Tongue (tissue), 2 donors: ENCODE data around the gene INPP5A. TPM values are rescaled to one million over a fixed set of nuclear protein-coding genes. Genes with fewer than 3 reads are reported as not detected.

ENCODE experiments used
- DNase-seq: peaks from one replicate; pipeline ENCODE4 v3.0.0-alpha.2; 2015
- total RNA-seq: library from RNA; depleted of rRNA; stranded (reverse); fragments of >200 nt; gene quantifications from one replicate; pipeline ENCODE4 v1.2.3, GENCODE V29; 2014

INPP5A gene
- total RNA-seq, 1 donor from 2014 or later = 115 TPM

DNA sequence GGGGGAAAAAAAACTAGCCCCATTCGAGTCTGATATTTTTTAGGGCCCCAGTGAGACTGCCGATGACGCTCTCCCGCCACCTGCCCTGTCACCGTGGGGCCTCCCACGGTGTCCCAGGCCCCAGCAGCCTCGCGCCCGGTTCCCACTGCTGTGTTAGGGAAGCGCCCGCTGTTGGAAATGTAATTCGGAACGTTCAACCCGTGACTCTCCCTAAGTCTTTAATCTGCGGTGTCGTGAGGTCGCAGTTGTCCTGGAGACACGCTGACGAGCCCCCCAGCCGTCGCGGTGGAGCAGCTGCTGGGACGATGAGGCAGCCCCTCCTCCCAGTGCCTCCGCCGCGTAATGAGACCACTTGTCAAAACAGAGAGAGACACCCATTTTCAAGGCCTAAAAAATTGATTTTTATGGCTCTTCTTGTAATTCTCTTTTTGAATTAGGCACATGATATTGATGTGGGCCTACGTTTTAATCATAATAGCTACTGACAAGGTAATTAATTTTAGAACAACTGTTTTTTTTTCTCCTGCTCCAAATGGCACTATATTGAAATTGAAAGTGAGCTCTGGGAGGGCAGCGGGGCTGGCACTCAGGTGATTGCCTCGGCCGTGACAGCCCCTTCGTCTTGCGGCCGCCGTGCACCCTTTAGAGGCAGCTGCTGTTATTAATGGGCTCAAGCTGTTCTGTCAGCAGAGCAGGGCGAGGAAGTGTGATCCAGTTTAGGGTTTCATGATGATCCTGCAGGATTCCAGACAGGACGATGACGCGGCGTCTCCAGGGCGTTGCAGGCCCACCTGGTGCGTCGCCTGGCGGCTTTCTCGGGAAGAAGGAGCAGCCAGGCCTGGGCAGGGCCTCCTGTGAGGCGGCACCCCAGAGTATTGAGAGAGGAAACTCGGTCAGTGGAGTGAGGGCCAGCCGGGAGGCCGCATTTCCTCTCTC is 185.1 kb downstream of the INPP5A start:
- peak; percentile 90 for DNase-seq

DNA sequence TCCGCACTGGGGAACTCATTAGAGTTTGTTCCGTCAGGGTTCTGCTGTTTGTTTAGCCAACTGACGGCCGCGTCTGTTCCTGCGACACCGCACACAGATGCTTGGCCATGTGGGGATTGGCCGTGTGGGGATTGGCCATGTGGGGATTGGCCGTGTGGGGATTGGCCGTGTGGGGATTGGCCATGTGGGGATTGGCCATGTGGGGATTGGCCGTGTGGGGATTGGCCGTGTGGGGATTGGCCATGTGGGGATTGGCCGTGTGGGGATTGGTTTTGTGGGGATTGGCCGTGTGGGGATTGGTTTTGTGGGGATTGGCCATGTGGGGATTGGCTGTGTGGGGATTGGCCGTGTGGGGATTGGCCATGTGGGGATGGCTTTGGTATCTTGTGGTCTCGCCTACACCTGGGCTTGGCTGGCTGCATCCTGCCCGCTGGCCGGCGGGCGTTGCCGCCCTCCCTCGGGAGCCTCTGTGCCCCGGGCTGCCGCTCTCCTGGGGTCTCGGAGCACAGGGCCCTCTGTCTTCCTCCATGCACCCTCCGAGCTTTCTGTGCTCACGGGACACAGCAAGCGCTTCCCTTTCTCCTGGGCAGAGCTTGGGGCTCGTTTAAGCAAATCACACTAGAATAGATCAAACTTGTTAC is 185.9 kb downstream of the INPP5A start:
- no peak for DNase-seq

DNA sequence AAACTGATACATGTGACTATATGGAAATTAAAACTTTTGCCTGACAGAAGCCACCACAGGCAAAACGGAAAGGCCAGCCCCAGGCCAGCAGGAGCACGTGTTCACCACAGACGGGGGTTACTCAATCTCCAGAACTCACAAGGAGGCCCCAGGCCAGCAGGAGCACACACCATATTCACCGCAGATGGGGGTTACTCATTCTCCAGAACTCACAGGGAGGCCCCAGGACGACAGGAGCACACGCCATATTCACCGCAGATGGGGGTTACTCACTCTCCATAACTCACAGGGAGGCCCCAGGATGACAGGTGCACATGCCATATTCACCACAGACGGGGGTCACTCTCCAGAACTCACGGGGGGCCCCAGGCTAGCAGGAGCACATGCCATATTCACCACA is 186.9 kb downstream of the INPP5A start:
- no peak for DNase-seq

DNA sequence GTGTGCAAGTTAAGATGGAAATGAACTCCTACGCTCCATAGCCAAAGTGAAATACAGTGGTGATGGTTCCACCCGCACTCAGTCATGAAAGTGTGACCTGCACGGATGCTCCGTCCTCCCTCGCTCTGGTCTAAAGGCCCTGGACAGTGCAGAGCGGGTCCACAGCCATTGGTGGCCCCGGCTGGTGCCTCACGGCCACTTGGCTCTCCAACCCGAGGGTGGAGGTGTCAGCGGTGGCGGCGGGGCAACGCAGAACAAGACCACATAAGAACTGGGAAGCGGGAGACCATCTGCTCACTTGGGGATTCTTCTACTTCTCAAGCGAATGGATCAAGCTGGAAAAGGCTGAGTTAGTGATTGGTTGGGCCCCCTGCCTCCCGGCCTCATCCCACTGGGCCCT is 187.6 kb downstream of the INPP5A start:
- no peak for DNase-seq

DNA sequence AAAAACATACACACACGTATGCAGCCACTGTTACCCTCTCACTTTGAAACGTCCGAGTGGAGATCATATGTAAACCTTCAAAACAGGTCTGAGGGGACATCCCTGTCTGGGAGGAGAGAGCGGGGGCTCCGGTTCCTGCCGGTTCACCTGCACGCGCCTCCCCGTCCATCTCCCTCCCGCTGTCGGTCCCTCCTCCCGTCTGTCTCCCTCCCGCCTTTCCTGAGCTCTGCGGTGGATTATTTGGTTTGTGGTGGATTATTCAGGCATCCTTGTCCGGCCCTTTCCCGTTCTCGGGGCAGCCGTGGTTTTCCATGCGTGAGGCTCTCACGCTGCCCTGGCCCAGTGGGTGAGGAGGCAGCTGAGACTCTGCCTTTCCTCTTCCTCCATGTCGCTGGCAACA is 188.6 kb downstream of the INPP5A start:
- no peak for DNase-seq

DNA sequence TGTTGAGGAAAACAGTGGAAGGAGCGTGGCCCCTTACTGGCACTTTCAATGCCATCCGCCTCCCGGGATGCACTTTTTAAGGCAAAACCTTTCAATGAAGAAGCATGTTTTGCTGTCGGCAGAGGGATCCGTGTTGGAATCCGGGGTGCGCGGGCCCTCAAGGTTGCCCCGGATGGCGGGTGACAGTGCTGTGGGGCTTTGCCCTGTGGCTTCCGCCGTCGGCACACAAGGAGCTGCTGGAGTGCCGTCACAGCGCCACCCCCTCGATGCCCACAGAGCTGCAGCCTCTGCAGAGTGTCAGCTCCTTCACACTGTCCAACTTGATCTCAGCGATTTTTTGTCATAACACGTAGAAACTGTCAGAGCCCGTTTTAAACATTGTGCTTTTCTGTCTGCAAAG is 189.4 kb downstream of the INPP5A start:
- DNase-seq = no peak

DNA sequence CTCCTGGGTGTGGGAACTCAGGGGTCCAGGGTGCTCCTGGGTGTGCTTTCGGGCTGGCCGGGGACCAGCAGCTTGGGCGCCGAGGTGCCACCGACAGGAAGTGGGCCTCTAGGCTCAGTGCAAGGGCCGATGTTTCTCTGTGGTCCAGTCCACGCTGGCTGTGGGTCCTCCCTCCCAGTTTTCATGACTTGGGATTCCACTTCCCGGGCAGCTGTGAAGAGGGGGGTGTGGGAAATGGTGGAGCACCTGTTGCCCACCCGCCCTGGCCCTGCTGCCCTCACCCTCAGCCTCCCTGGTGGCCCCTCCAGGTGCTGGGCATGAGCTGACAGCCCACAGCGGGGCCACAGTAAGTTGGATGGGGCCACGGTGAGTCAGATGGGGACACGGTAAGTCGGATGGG is 189.8 kb downstream of the INPP5A start:
- no peak for DNase-seq

DNA sequence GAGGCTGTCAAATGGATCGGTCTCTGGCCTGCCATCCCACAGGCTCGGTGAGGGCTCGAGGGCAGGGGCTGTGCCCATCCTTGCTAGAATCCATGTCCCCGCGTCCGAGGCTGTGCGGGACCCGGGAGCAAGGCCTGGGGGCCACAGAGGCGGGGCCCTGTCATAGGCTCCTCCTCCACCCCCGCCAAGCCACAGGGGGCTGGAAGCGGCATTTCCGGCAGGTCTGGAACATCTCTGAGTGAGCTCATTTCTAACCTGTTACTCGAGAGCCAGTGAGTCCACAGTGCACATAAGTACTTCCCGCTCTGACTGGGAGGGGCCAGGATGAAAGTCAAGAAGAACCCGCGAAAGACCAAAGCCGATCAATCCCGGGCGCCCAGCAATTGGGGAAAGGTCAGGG is 190.7 kb downstream of the INPP5A start:
- DNase-seq = peak; percentile 37

DNA sequence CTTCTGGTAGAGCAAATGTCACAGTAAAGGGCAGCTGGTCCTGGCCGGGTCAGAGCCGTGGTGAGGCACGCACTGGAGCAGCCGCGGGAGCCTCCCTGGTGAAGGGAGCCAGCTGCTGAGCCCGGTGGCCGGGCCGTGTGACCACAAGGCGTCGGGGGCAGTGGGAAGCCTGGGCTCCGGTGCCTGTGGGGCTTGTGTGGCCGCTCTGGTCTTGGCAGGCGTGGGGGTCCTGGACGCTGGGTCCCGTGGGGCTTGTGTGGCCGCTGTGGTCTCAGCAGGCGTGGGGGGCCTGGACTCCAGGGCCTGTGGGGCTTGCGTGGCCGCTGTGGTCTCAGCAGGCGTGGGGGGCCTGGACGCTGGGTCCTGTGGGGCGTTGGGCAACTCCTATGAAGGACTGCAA is 191.2 kb downstream of the INPP5A start:
- no peak for DNase-seq

DNA sequence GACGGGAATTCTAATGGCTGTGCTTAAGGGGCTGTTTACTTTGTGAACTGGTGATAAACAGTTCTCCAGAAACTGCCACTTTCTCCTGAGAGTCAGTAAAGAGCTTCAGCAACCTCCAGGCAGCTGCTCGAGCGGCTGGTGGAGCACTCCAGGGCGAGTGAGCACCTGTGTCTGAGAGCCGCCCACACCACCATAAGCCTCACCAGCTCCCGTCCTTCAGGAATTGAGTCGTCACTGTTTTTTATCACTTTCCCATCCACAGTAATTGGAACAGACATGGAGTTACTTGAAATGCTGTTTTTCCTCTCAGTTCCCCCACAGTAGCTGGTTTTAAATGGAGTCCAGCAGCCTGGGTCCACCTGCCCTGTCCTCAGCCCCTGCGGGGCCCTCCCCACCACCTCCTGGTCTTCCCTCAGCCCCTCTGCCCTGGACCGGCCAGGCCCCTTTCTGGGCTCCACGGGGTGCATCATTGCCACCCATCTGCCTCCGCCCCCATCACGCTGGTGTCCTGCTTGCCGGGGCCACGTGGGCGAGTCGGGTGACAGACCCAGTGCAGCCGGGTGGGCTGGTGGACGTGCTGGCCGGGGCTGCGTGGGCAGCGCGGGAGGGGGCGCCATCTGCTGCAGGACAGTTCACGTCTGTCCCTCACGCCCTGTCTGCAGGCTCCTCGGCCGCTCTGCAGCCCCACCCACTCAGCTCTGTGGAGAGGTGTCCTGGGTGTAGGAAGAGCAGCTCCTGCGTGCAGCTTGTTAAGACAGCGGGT is 192.4 kb downstream of the INPP5A start:
- DNase-seq = peak; percentile 42

DNA sequence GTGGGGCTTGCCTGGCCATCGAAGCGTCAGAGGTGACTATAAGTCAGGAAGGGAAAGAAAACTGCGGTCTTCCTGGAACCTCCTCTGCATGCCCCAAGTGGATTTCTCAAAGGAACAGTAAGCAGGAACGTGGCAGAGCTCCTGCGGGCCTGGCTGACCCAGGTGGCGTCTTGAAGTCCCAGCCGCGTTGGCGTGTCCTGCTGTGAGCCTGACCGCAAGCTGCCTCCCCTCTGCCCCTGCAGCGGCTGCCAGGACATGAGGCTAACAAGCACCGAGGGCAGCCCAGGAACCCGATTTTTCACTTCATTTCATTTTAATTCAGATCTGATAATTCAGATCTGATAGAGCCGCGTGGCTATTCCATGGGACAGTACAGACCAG is 193.0 kb downstream of the INPP5A start:
- DNase-seq = no peak

DNA sequence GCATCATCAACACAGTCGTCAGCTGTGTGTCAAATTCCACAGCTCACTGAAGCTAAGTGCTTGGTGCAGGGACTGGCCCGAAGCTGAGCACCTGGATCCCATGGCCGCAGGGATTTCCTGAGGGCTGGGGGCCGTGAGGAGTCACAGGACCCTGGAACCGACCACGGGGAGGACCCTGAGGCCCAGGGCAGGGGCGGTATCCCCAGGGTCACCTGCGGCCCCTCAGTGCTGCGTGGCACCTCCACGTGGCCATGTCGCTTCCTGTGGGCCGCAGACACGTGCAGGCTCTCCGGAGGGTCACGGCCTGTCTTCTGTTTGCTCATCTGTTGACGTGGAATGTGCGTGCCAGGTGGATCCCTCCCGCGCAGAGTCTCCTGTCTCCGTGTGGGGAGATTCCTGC is 194.9 kb downstream of the INPP5A start:
- DNase-seq = no peak

DNA sequence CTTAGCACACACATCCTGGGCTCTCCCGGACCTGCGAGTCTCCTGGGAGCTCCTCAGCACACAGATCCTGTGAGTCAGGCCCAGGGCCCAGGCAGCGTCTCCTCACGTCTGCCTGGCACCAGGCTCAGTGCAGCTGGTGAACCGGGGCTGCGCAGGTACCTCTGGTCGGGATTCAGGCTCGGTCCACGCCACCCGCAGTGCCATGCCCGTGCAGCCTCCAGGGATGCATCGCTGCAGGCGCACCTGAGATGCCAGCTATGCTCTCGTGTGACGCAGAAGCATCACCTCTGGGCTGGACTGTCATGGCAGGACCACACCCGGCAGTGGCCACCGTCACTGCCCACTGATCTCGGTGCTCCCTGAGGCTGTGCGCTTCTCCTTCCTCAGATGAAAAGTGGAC is 196.3 kb downstream of the INPP5A start:
- no peak for DNase-seq

DNA sequence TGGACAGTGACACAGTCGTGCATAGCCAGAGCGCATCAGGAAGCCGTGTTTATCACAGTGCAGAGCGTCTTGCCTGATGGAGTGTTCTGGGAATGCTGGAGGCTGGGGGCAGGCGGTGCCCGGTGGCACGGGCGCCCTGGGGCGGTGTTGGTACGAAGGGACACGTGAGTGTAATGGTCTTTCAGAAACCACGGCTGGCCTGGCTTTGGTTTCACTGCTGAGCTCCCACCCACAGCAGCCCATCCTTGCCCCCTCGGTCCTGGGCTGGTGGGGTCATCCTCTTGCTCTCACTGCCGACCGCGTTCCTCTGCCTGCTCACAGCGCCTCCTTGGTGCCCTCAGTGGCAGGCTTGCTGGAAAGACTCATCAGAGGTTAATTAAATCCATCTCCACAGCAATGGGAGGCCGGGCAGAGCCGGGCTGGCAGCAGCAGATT is 197.8 kb downstream of the INPP5A start:
- no peak for DNase-seq

DNA sequence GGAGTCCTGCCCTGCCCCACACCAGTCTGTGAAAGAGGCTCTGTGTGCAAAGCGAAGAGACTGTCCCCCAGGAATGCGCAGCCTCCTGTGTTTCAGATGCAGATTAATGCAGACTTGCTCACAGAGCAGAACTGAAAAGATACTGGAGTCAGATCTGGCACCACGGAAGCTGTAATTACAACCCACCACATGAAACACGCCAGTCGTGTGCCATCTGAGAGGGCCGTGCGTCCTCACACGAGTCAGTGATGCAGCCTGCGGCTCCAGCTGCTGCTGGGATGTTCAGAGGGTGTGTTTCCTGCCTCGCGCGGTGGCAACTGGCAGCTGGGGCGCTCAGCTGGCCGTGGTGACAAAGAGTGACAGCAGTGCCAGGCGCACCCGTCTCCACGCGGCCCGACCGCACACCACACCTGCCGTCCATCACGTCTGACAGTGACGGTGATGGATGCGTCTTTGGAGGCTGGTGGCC is 198.4 kb downstream of the INPP5A start:
- peak; percentile 63 for DNase-seq

DNA sequence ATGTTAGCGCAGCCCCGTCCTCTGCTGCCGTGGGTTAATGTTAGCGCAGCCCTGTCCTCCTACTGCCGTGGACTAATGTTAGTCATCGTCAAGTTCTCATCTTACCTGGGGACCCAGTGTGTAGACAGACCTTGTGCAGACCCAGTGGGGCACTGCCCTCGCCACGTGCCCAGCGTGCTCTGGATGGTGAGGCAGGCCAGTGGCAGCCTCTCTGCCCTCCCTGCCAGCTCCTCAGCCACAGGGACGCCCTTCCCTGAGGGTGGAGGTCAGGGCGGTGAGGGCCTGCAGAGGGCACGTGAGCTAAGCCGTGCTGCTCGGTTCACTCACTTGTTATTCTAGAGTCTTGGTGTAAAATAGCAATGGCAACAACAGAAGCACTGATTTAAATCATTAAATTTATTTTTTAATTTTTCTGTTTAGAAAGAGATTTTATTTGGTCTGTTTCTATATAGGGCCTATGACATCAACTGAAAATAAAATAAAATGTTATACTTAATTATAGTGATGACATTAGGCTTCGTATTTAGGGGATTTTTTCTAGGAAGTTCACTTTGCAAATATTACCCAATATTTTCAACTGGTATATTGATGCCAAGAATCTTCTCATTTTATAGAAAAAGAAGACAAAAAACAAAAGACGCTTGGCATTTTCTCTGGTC is 199.9 kb downstream of the INPP5A start:
- DNase-seq = no peak

DNA sequence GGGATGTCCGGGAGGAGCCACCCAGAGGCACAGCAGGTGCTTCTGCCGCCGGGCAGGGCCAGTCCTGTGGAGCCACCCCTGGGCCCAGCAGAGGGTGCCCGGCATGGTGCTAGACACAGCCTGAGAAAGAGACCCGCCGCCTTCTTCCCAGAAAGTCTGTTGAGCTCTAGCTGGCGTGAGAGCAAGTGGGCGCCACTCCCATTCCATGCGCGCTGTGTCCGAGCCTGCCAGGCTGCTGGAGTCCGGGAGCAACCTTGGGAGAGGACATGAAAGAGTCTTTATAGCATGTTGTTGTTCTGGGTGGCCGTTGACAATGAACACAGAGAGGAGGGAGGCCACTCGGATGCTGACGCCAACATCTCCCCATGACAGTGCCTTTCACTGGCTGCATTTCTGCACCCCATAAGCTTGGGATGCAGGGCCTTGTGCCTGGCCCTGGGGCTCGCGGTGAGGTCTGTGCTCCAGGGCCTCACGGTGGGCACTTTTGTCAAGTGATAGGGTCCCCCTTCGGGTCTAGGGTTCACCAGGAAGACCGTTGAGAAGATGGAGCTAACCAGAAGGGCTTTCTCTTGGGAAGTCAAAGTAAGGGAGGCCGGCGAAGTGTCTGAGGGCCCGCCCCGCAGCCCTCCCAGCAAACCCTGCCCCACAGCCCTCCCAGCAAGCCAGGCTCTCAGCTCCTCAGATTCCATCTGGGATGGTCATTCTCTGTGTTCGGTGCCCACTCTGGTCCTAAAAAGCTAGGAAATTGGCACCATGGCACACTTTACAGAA is 201.1 kb downstream of the INPP5A start:
- no peak for DNase-seq

DNA sequence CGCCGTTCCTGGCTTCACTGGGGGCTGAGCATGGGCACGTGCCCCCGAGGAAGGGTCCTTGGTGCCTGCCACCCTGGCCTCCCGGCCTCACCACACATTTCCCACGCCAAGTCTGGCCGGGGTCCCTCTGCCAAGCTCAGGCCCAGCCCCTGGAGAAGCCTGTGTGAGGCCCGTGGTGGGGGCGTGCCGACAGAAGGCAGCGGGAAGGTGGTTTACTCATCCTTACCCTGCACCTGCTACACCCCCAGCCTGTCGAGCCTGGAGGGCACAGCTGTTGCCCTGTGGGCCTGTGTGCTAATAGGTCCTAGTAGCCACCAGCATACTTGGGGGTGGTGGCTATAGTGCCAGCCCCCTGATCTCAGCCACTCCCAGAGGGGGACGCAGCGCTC is 201.6 kb downstream of the INPP5A start:
- DNase-seq = peak; percentile 30

DNA sequence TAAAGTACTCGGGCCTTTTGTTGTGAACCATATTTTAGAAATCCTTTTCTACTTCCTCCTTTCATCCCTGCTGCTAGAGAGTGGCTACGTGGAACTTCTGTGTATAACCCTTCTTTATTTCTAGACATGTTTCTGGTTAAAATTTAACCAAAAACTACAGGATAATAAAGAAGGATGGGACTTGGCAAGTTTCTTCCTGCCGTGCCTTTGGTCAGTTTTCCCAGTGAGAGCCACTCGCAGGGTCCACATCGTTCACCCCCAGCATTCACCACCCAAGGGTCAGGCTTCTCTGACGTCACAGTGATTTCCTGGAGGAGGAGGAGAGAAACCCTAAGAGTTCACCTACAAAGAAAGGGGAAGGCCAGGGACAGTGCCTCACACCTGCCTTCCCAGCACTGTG is 203.0 kb downstream of the INPP5A start:
- DNase-seq = no peak

DNA sequence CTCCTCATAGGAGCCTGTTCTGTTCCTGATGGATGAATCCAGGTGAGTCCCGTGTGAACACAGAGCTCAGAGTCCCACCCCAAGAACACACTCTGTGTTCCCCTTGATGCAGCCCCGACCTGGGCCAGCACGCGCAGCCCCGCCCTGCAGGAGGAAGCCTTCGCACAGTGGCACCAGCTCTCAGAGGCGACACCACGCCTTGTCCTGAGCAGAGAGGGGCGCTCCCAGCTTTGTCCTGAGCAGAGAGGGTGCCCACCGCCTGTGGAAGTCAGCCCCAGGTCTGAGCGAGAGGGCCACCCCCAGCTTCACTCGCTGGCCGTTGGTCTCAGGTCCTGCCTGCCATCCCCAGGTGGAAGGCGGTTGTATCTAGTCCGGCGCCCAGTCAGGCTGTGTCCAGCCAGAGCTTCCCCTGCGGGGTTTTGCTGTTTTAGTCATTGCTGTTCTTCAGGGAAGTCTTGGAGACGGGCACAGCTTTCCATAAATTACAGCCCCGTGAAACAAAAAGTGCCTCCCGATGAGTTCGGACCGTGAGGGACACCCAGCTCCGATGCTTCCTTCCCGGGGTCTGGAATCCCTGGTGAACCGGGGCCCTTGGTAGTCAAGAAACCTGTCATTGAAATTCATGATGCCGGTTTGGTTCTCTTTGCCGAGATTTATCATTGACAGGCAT is 204.7 kb downstream of the INPP5A start:
- no peak for DNase-seq

DNA sequence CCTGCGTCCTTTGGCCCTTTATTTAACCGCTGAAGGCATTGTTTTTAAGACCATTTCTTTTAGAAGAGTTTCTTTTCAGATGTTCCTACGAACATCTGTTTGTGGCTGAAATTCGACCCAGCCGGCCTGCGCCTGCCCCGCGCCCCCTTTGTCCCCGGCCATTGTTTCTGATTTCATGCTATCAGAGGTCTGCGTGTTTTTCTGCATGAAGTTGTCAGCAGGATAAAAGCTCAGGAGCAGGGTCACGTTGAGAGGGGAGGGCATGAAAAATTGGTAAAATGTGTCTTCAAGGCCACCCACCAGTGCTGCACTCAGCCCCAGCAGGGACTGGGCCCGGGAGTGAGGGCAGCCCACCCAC is 205.2 kb downstream of the INPP5A start:
- DNase-seq = no peak
